Right lobe of liver (tissue), 6 donors: ENCODE measurements around the gene TSPAN1. TPM values are rescaled to one million over a fixed set of nuclear protein-coding genes. Genes with fewer than 3 reads are reported as not detected.

Experiments used
- ATAC-seq, 4 donors: fragments of 200-7000 bp; cut with Tn5 transposase; one replicate each; pipeline ENCODE4 v1.9.1; 2020; ENCODE audit warnings: mild to moderate bottlenecking in 4 of 4, moderate library complexity in 4 of 4
- DNase-seq, 3 donors: peaks; one replicate each; pipeline ENCODE4 v3.0.0-alpha.2; 2020
- H3K27ac ChIP-seq, 3 donors: fragments of 200-600 bp; one replicate each; pipeline ENCODE4 v1.8.0; 2022
- H3K27me3 ChIP-seq, 2 donors: fragments of 200-600 bp; one replicate each; pipeline ENCODE4 v1.8.0; 2022
- H3K36me3 ChIP-seq, 4 donors: fragments of 200-600 bp; sonication (generic) in 1 of 4; one replicate each; pipeline versions ENCODE4 v1.5.1 to v1.8.0; 2017 to 2022; ENCODE audit warnings: control low read depth in 1 of 4
- H3K4me1 ChIP-seq, 4 donors: fragments of 200-600 bp; sonication (generic) in 1 of 4; one replicate each; pipeline versions ENCODE4 v1.5.1 to v1.8.0; 2017 to 2022; ENCODE audit warnings: control low read depth in 1 of 4
- H3K4me3 ChIP-seq, 3 donors: fragments of 200-600 bp; one replicate each; pipeline ENCODE4 v1.8.0; 2022
- H3K9me3 ChIP-seq, 4 donors: fragments of 200-600 bp; sonication (generic) in 1 of 4; one replicate each; pipeline versions ENCODE4 v1.5.1 to v1.8.0; 2017 to 2022; ENCODE audit warnings: control low read depth in 1 of 4
- POLR2A ChIP-seq: fragments of 450-650 bp; IDR thresholded peaks from one replicate; pipeline ENCODE4 v1.6.1; 2017; ENCODE audit warnings: antibody characterized with exemption, mild to moderate bottlenecking
- WGBS: methylation state at CpG from one replicate; pipeline ENCODE4 v1.1.6; 2018; ENCODE audit warnings: low coverage, low lambda C conversion rate; ENCODE audit not compliant: insufficient coverage; ENCODE audit errors: missing lambda C conversion rate; 5-methylcytosine and 5-hydroxymethylcytosine counted together
- intact Hi-C, 2 donors: fragments of 100-400 bp; cut with DNase I; formaldehyde crosslinking; loops; one replicate each; pipeline versions ENCODE4 v1.11.2 to v1.14.1; 2022
- total RNA-seq, 6 experiments: library from RNA; depleted of rRNA in 2 of 6; stranded (reverse); fragments of >200 nt in 2 of 6; fragmentation: NEBNext Ultra II Directional in 3 of 6; extraction: Animal tissue kit (Norgen Biotek cat#: 25700) in 3 of 6; gene quantifications; one replicate each; pipeline versions ENCODE4 v1.1.0 to v1.2.4, GENCODE V29; 2016 to 2023
- TF ChIP-seq, protein P1 (sequence below), 4 donors: fragments of 200-600 bp in 3 of 4; fragments of 450-650 bp in 1 of 4; IDR thresholded peaks; one replicate each; pipeline versions ENCODE4 v1.5.1 to v1.8.0; 2016 to 2022; ENCODE audit warnings: antibody characterized with exemption in 4 of 4, mild to moderate bottlenecking in 2 of 4
- donor health status: DM: no; HTN: yes; CAD: no.
- donor health status: DM: no; HTN: no; CAD: no.
- donor health status: DM: no; HTN: no; CAD: no.
- donor health status: DM: no; HTN: yes; CAD: no.
- donor health status: DM: no; HTN: yes; CAD: no.

Gene TSPAN1
- total RNA-seq, 6 experiments from 2014 or later: 2.6 to 6.3 (median 3.6) TPM

DNA sequence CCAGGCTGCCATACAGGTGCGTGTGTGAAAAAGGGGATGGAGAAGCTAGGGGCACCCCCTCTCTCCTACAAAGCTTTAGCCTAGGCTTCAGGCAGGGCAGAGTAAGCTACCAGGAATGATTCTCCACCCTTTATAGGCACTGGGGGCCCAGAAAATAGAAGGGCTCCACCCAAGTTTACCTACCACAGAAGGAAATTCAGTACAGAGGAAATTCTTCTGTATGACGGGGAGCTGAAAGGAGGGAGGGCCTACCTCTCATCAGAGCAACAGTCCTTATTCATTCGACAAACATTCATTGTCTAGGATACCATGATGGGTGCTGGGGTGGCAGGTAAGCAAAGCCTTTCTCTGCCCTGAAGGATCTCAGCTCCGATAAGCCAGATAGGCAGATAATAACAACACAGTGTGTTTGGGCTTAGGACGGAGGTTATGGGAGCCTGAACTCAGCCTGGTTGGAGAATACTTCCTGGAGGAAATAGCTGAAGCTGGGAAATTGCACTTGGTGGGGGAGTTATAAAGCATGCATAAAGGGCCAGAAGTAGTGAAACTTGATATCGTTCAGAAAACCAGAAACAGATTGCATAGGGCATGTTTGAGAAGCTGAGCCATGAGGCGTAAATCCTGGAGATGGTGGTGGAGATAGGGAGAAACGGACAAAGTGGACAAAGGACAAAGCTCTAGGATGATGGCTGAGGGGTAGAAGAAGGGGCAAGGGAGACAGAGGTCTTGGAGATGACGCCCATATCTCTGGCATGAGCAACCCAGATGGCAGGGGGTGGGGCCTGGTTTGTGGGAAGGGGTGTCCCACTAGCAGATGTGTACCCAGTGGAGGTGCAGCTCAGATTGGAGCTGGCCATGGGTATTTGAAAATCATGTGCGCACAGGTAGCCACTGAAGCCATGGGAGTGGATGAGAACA lies 6.7 kb downstream of the TSPAN1 start:
- no peak for ATAC-seq
- H3K4me3 ChIP-seq: no peak overlapping the region
- no peaks in the 10 kb centered on the region for H3K9me3 ChIP-seq
- DNase-seq: no peak
- H3K36me3 ChIP-seq: no peaks in the 10 kb centered on the region
- intact Hi-C loops: loop anchor here (5.0 kb wide), 1 partner anchor 144 kb away; no protein-coding TSS in a partner anchor
- no peak overlapping the region for H3K27ac ChIP-seq
- H3K4me1 ChIP-seq: peaks cover 0 to 19% (median 5%) of the 10 kb centered on the region in 4 donors
- no peak for TF ChIP-seq POLR2A
- TF ChIP-seq, protein P1, sequence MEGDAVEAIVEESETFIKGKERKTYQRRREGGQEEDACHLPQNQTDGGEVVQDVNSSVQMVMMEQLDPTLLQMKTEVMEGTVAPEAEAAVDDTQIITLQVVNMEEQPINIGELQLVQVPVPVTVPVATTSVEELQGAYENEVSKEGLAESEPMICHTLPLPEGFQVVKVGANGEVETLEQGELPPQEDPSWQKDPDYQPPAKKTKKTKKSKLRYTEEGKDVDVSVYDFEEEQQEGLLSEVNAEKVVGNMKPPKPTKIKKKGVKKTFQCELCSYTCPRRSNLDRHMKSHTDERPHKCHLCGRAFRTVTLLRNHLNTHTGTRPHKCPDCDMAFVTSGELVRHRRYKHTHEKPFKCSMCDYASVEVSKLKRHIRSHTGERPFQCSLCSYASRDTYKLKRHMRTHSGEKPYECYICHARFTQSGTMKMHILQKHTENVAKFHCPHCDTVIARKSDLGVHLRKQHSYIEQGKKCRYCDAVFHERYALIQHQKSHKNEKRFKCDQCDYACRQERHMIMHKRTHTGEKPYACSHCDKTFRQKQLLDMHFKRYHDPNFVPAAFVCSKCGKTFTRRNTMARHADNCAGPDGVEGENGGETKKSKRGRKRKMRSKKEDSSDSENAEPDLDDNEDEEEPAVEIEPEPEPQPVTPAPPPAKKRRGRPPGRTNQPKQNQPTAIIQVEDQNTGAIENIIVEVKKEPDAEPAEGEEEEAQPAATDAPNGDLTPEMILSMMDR (IDR thresholded peaks at IDR 0.05): no peak
- WGBS: 60% methylated on average over 9 of the region's 10 CpGs
- no peaks in the 10 kb centered on the region for H3K27me3 ChIP-seq

DNA sequence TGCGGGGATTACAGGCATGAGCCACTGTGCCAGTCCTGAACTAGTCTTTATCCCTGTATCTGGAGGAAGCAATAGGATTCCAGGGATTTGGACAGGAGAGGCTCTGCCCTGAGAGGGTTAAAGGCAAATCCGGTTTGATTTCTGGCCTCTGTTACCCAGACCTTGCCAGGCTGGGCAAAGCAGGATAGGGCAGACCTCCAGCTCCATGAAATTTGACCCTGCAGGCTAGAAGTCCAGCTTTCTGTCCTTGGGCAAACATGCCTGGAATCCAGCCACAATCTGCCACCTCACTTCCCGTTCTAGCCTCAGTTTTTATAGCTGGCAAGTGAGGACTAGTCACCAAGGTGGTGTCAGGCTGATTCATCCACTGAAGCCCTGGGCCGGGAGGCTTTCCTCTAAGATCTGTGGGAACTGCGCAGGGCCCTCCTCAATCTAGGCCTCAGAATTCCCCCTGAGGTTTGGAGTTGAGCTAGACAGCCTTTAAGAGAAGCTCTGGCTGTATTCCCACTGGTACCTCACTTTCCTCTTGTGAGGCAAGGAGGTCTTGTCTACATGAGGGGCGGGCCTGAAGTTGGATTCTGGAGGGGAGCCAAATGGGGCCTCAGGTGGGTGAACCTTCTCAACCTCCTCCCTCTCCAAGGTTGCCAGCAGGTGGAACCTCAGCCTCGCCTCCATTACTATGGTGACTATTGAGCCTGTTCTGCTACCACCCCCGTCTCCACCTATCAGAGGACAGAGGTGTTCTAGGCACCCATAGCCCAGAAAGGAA lies 8.4 kb downstream of the TSPAN1 start:
- intact Hi-C loops: loop anchor here (5.0 kb wide), 1 partner anchor 146 kb away; no protein-coding TSS in a partner anchor
- no peak overlapping the region for H3K4me3 ChIP-seq
- 25% methylated on average over 4 of the region's 8 CpGs for WGBS
- H3K27ac ChIP-seq: peak overlapping the region; percentile 71 to 84 (median 79)
- no peaks in the 10 kb centered on the region for H3K27me3 ChIP-seq
- H3K36me3 ChIP-seq: no peaks in the 10 kb centered on the region
- peak; percentile 84 for TF ChIP-seq POLR2A
- TF ChIP-seq, protein P1 (IDR thresholded peaks at IDR 0.05): no peak
- DNase-seq (peak; percentile 84 to 95 (median 88)), ATAC-seq (peak; percentile 82 to 90 (median 88))
- no peaks in the 10 kb centered on the region for H3K9me3 ChIP-seq
- H3K4me1 ChIP-seq: peaks cover 0 to 21% (median 5%) of the 10 kb centered on the region in 4 donors

DNA sequence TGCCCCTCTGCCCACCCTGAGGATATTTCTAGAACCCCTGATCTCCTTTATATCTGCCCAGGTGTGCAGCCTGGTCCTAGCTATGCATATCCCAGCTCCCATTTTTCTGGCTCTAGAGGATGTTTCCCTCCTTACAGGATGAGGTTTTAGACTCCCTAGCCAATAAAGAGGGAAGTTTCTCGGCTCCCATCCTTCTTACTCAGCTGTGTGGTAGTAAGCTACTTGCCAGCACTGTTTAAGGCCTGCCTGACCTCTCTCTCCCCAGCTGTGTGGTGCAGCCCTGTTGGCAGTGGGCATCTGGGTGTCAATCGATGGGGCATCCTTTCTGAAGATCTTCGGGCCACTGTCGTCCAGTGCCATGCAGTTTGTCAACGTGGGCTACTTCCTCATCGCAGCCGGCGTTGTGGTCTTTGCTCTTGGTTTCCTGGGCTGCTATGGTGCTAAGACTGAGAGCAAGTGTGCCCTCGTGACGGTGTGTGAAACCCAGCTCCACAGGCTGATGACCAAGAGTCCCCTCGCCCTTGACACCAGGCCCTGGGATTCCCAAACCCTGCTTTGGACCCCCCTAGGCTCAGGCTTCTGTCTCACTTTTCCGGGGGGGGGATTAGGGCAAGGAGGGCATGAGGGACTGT lies 9.2 kb downstream of the TSPAN1 start:
- no peaks in the 10 kb centered on the region for H3K27me3 ChIP-seq
- ATAC-seq: no peak
- no peak overlapping the region for H3K4me3 ChIP-seq
- H3K9me3 ChIP-seq: no peaks in the 10 kb centered on the region
- peak overlapping the region; percentile 71 to 84 (median 79) for H3K27ac ChIP-seq
- no peak for DNase-seq
- TF ChIP-seq POLR2A: no peak
- TF ChIP-seq, protein P1 (IDR thresholded peaks at IDR 0.05): no peak
- 89% methylated on average over 7 of the region's 12 CpGs for WGBS
- H3K4me1 ChIP-seq: peaks cover 0 to 29% (median 5%) of the 10 kb centered on the region in 4 donors
- intact Hi-C loops: loop anchor here (5.0 kb wide), 1 partner anchor 147 kb away; no protein-coding TSS in a partner anchor
- no peaks in the 10 kb centered on the region for H3K36me3 ChIP-seq

DNA sequence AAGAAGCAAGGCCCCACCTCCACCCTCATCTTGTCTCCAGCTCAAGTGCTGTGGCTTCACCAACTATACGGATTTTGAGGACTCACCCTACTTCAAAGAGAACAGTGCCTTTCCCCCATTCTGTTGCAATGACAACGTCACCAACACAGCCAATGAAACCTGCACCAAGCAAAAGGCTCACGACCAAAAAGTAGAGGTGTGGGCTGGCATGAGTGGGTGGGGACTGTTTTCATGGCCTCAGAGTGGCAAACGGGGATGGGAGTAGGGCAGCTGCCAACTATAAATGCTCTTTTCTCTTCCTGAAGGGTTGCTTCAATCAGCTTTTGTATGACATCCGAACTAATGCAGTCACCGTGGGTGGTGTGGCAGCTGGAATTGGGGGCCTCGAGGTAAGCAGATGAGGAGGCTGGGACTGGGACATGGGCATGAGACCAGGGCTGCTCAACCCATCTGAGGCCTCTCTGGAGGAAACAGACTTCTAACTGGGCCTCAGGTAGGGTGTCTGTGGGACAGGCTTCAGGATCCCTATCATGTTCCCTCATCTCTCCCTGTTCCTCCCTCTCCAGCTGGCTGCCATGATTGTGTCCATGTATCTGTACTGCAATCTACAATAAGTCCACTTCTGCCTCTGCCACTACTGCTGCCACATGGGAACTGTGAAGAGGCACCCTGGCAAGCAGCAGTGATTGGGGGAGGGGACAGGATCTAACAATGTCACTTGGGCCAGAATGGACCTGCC lies 10.2 kb downstream of the TSPAN1 start:
- Histone ChIP-seq H3K4me3 (no peak overlapping the region), H3K9me3 (no peaks in the 10 kb centered on the region), H3K27me3 (no peaks in the 10 kb centered on the region), H3K27ac (no peak overlapping the region), H3K4me1 (peaks cover 0 to 32% (median 5%) of the 10 kb centered on the region in 4 donors), H3K36me3 (no peaks in the 10 kb centered on the region)
- intact Hi-C loops: loop anchor here (5.0 kb wide), 1 partner anchor 148 kb away; no protein-coding TSS in a partner anchor
- TF ChIP-seq, protein P1 (IDR thresholded peaks at IDR 0.05): no peak
- no peak for TF ChIP-seq POLR2A
- DNase-seq (no peak), ATAC-seq (no peak)
- 47% methylated on average over 5 of the region's 7 CpGs for WGBS
